CD4-positive, alpha-beta memory T cell (primary cell): Measurements from ENCODE around the gene HTR2A. TPM values are rescaled to one million over a fixed set of nuclear protein-coding genes. Genes with fewer than 3 reads are reported as not detected.

Source experiments
- CTCF ChIA-PET: fragments of 350-600 bp; sonication (Branson Sonifier 250); formaldehyde crosslinking; loops from one replicate; lab custom pipeline; 2021; ENCODE audit warnings: inconsistent platforms; ENCODE audit not compliant: partially characterized antibody; lab: Charles Lee
- POLR2A ChIA-PET: fragments of 350-600 bp; sonication (Branson Sonifier 250); formaldehyde crosslinking; loops from one replicate; lab custom pipeline; 2021; ENCODE audit not compliant: partially characterized antibody; lab: Charles Lee
- DNase-seq, 5 donors: peaks; one replicate each; pipeline versions ENCODE4 v3.0.0 to v3.0.0-alpha.2; 2020 to 2022; ENCODE audit warnings: mixed read lengths in 1 of 5
- H3K27ac ChIP-seq: one replicate; pipeline ENCODE4 v1.7.0; 2013; ENCODE audit warnings: low read depth, low read length
- H3K27me3 ChIP-seq: 2 replicates; pipeline ENCODE4 v1.7.0; 2013; ENCODE audit warnings: mild to moderate bottlenecking, low read length, moderate library complexity; ENCODE audit not compliant: insufficient read depth
- H3K36me3 ChIP-seq: 2 replicates; pipeline ENCODE4 v1.7.0; 2013; ENCODE audit warnings: mild to moderate bottlenecking, low read length, moderate library complexity; ENCODE audit not compliant: insufficient read depth
- H3K4me1 ChIP-seq: 2 replicates; pipeline ENCODE4 v1.7.0; 2013; ENCODE audit warnings: mild to moderate bottlenecking, low read length, moderate library complexity; ENCODE audit not compliant: insufficient read depth
- H3K4me3 ChIP-seq, 2 donors: one replicate each; pipeline ENCODE4 v1.7.0; 2013; ENCODE audit warnings: low read length in 2 of 2, mild to moderate bottlenecking in 1 of 2
- H3K9me3 ChIP-seq, 2 donors: one replicate each; pipeline ENCODE4 v1.7.0; 2013; ENCODE audit warnings: low read length in 2 of 2, control low read depth in 1 of 2; ENCODE audit not compliant: control insufficient read depth in 1 of 2
- H3K27ac Mint-ChIP-seq, 7 donors: one replicate each; pipeline ENCODE4 v1.8.0; 2020 to 2021; ENCODE audit warnings: mixed read lengths in 7 of 7, mild to moderate bottlenecking in 6 of 7, inconsistent platforms in 3 of 7, moderate library complexity in 3 of 7
- H3K27me3 Mint-ChIP-seq, 2 donors: one replicate each; pipeline ENCODE4 v1.8.0; 2020 to 2021; ENCODE audit warnings: mixed read lengths in 2 of 2
- H3K36me3 Mint-ChIP-seq, 2 donors: one replicate each; pipeline ENCODE4 v1.8.0; 2020 to 2021; ENCODE audit warnings: mixed read lengths in 2 of 2, inconsistent platforms in 1 of 2, mild to moderate bottlenecking in 1 of 2
- H3K4me1 Mint-ChIP-seq, 4 donors: one replicate each; pipeline ENCODE4 v1.8.0; 2020 to 2021; ENCODE audit warnings: mixed read lengths in 4 of 4, mild to moderate bottlenecking in 1 of 4
- H3K4me3 Mint-ChIP-seq, 8 donors: one replicate each; pipeline ENCODE4 v1.8.0; 2020 to 2021; ENCODE audit warnings: mixed read lengths in 8 of 8, mild to moderate bottlenecking in 7 of 8, moderate library complexity in 6 of 8, inconsistent platforms in 3 of 8
- H3K9me3 Mint-ChIP-seq, 8 donors: one replicate each; pipeline ENCODE4 v1.8.0; 2020 to 2021; ENCODE audit warnings: mixed read lengths in 8 of 8, mild to moderate bottlenecking in 5 of 8, inconsistent platforms in 3 of 8, moderate library complexity in 1 of 8
- intact Hi-C: fragments of 100-400 bp; cut with micrococcal nuclease; formaldehyde crosslinking; loops from one replicate; pipeline ENCODE4 v1.15.1; 2023
- polyA plus RNA-seq, 2 donors: library from polyadenylated mRNA; unstranded; fragments of 300-500 nt; fragmentation: Illumina TruSeq; gene quantifications; one replicate each; pipeline ENCODE4 v1.2.3, GENCODE V29; 2021
- total RNA-seq, 2 experiments: library from RNA; stranded (reverse); gene quantifications; one replicate each; pipeline ENCODE4 v1.2.3, GENCODE V29; 2021

HTR2A gene
- total and polyA plus RNA-seq, 4 experiments from 2014 or later: not detected

GRCh38 chr13:46801858-46802257 lies 95.0 kb downstream of the HTR2A start:
- Histone ChIP-seq H3K4me3 (no peak overlapping the region), H3K9me3 (no peaks in the 10 kb centered on the region), H3K36me3 (no peaks in the 10 kb centered on the region), H3K27ac (no peak overlapping the region), H3K4me1 (peaks cover 9% of the 10 kb centered on the region), H3K27me3 (no peaks in the 10 kb centered on the region)
- CTCF ChIA-PET: no interaction called here
- POLR2A ChIA-PET: no interaction called here
- Mint-ChIP-seq H3K36me3 (peaks cover 0 to 5% of the 10 kb centered on the region in 2 donors), H3K4me3 (no peak overlapping the region), H3K27me3 (peaks cover 0 to 1% of the 10 kb centered on the region in 2 donors), H3K27ac (no peak overlapping the region), H3K9me3 (no peaks in the 10 kb centered on the region), H3K4me1 (peaks cover 2 to 11% (median 6%) of the 10 kb centered on the region in 4 donors)
- DNase-seq: no peak
- intact Hi-C loops: no loop called here

- no peak for DNase-seq
- Mint-ChIP-seq H3K9me3 (no peaks in the 10 kb centered on the region), H3K4me3 (peak overlapping the region in 2 of 8 donors; percentile 8 to 54), H3K27ac (peak overlapping the region in 1 of 7 donors; percentile 11), H3K27me3 (peaks cover 0 to 1% of the 10 kb centered on the region in 2 donors), H3K4me1 (peaks cover 16 to 36% (median 27%) of the 10 kb centered on the region in 4 donors), H3K36me3 (peaks cover 0 to 11% of the 10 kb centered on the region in 2 donors)
- Histone ChIP-seq H3K4me1 (peaks cover 32% of the 10 kb centered on the region), H3K27me3 (no peaks in the 10 kb centered on the region), H3K27ac (no peak overlapping the region), H3K9me3 (no peaks in the 10 kb centered on the region), H3K4me3 (no peak overlapping the region), H3K36me3 (no peaks in the 10 kb centered on the region)
- ChIA-PET CTCF (no interaction called here), POLR2A (no interaction called here)
- intact Hi-C loops: loop anchor here (5.0 to 10.0 kb wide), 2 partner anchors 747 to 1884 kb away; partner anchors contain the start of gene ZC3H13
Measured at GRCh38 chr13:46799139-46799538, 97.7 kb downstream of the HTR2A start.

GRCh38 chr13:46797501-46798237 lies 99.2 kb downstream of the HTR2A start:
- peaks cover 21 to 45% (median 36%) of the 10 kb centered on the region in 4 donors for H3K4me1 Mint-ChIP-seq
- peak overlapping the region; percentile 93 to 99 (median 99) for H3K27ac Mint-ChIP-seq
- ChIA-PET CTCF (interaction anchor here (0.8 to 1.0 kb wide), 2 partner anchors 9 to 246 kb away, joined by 3 to 4 read pairs; no protein-coding TSS in a partner anchor), POLR2A (no interaction called here)
- DNase-seq: peak in 2 of 5 donors; percentile 1 to 2
- H3K36me3 ChIP-seq: no peaks in the 10 kb centered on the region
- H3K36me3 Mint-ChIP-seq: peaks cover 5 to 11% of the 10 kb centered on the region in 2 donors
- peak overlapping the region; percentile 72 for H3K27ac ChIP-seq
- peak overlapping the region; percentile 90 to 99 (median 98) for H3K4me3 Mint-ChIP-seq
- intact Hi-C loops: loop anchor here (1.0 to 10.0 kb wide), 4 partner anchors 97 to 1883 kb away; partner anchors contain the start of gene ZC3H13
- H3K9me3 ChIP-seq: no peaks in the 10 kb centered on the region
- peak overlapping the region; percentile 84 to 89 for H3K4me3 ChIP-seq
- H3K27me3 ChIP-seq: no peaks in the 10 kb centered on the region
- H3K9me3 Mint-ChIP-seq: no peaks in the 10 kb centered on the region
- H3K27me3 Mint-ChIP-seq: no peaks in the 10 kb centered on the region
- peaks cover 44% of the 10 kb centered on the region for H3K4me1 ChIP-seq

- peak within 1 kb of the TSS; percentile 90 to 99 (median 98) for H3K4me3 Mint-ChIP-seq
- peaks cover 21 to 45% (median 36%) of the 10 kb centered on the region in 4 donors for H3K4me1 Mint-ChIP-seq
- H3K27me3 ChIP-seq: no peaks in the 10 kb centered on the region
- POLR2A ChIA-PET: interaction anchor here (0.9 to 1.0 kb wide), 2 partner anchors 19 to 244 kb away, joined by 3 to 4 read pairs; partner anchors contain the start of gene LRCH1
- intact Hi-C loops: loop anchor here (1.0 to 10.0 kb wide), 4 partner anchors 98 to 1882 kb away; partner anchors contain the start of gene ZC3H13
- H3K9me3 Mint-ChIP-seq: no peaks in the 10 kb centered on the region
- no peaks in the 10 kb centered on the region for H3K27me3 Mint-ChIP-seq
- peak within 1 kb of the TSS; percentile 93 to 99 (median 99) for H3K27ac Mint-ChIP-seq
- no peaks in the 10 kb centered on the region for H3K9me3 ChIP-seq
- H3K36me3 Mint-ChIP-seq: peaks cover 5 to 11% of the 10 kb centered on the region in 2 donors
- DNase-seq: peak; percentile 80 to 91 (median 85)
- peak within 1 kb of the TSS; percentile 84 to 89 for H3K4me3 ChIP-seq
- H3K36me3 ChIP-seq: no peaks in the 10 kb centered on the region
- CTCF ChIA-PET: interaction anchor here (0.8 to 1.1 kb wide), 3 partner anchors 10 to 245 kb away, joined by 3 to 4 read pairs (median 3); no protein-coding TSS in a partner anchor
- H3K4me1 ChIP-seq: peaks cover 44% of the 10 kb centered on the region
- H3K27ac ChIP-seq: peak within 1 kb of the TSS; percentile 72
Measured at GRCh38 chr13:46796515-46797474, 100.1 kb downstream of the HTR2A start, which contains the start of gene ESD. Gene ESD (minus strand): TSS chr13:46797161. CDS start chr13:46791413, 5,748 bp downstream.

GRCh38 chr13:46796129-46796514 lies 100.7 kb downstream of the HTR2A start:
- peaks cover 5 to 11% of the 10 kb centered on the region in 2 donors for H3K36me3 Mint-ChIP-seq
- H3K27ac Mint-ChIP-seq: peak overlapping the region; percentile 93 to 99 (median 99)
- Histone ChIP-seq H3K27me3 (no peaks in the 10 kb centered on the region), H3K4me1 (peaks cover 44% of the 10 kb centered on the region), H3K4me3 (peak overlapping the region; percentile 84 to 89), H3K36me3 (no peaks in the 10 kb centered on the region), H3K27ac (peak overlapping the region; percentile 72), H3K9me3 (no peaks in the 10 kb centered on the region)
- peak in 1 of 5 donors; percentile 2 for DNase-seq
- H3K4me3 Mint-ChIP-seq: peak overlapping the region; percentile 90 to 99 (median 98)
- H3K4me1 Mint-ChIP-seq: peaks cover 21 to 45% (median 36%) of the 10 kb centered on the region in 4 donors
- CTCF ChIA-PET: interaction anchor here (1.1 kb wide), 1 partner anchor 244 kb away, joined by 3 read pairs; no protein-coding TSS in a partner anchor
- H3K27me3 Mint-ChIP-seq: no peaks in the 10 kb centered on the region
- H3K9me3 Mint-ChIP-seq: no peaks in the 10 kb centered on the region
- intact Hi-C loops: loop anchor here (5.0 to 10.0 kb wide), 2 partner anchors 744 to 1881 kb away; partner anchors contain the start of gene ZC3H13
- POLR2A ChIA-PET: interaction anchor here (0.9 to 1.0 kb wide), 2 partner anchors 18 to 243 kb away, joined by 3 to 4 read pairs; partner anchors contain the start of gene LRCH1

- Mint-ChIP-seq H3K4me3 (peak overlapping the region; percentile 21 to 98 (median 80)), H3K4me1 (peaks cover 27 to 52% (median 38%) of the 10 kb centered on the region in 4 donors), H3K9me3 (no peaks in the 10 kb centered on the region), H3K27me3 (no peaks in the 10 kb centered on the region), H3K36me3 (peaks cover 11 to 19% of the 10 kb centered on the region in 2 donors), H3K27ac (no peak overlapping the region)
- intact Hi-C loops: loop anchor here (5.0 to 10.0 kb wide), 2 partner anchors 743 to 1881 kb away; partner anchors contain the start of gene ZC3H13
- Histone ChIP-seq H3K4me3 (no peak overlapping the region), H3K36me3 (peaks cover 7% of the 10 kb centered on the region), H3K27ac (no peak overlapping the region), H3K9me3 (no peaks in the 10 kb centered on the region), H3K27me3 (no peaks in the 10 kb centered on the region), H3K4me1 (peaks cover 44% of the 10 kb centered on the region)
- DNase-seq: no peak
- POLR2A ChIA-PET: no interaction called here
- CTCF ChIA-PET: no interaction called here
Measured at GRCh38 chr13:46795321-46795720, 101.5 kb downstream of the HTR2A start.
